Measurements from ENCODE around the gene UBE2V1.

DNA sequence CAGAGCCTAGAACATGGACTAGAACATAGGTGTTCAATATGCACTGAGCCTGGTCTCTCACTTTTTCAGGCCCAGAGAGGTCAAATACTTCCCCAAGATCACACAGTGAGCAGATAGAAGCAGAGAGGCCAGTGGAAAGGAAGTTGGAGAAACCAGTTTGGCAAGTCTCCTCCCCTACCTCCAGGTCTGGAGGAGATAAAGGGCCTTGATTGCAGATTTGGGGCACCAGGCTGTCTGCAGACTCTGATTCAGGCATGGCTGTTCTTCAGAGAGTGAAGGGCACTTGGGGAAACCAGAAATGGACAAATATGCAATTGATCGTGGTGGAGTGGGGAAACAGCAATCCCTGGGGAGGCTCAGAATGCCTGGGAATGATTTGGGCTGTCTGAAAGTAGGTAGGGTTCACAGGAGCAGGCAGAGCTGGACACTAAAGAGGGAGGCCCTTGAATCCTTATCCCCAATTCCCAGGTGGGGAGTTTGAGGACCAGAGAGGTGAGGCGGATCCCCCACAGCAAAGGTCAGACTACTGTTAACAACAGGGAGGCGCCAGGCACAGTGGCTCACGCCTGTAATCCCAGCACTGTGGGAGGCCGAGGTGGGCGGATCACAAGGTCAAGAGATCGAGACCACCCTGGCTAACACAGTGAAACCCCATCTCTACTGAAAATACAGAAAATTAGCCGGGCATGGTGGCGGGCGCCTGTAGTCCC, 38.2 kb upstream of the UBE2V1 start:
- TF ChIP-seq CTCF (IDR thresholded peaks at IDR 0.05; ENCODE audit: insufficient read depth, low read length, poor library complexity, severe bottlenecking), result no peak
- TF ChIP-seq EZH2phosphoT487 (conservative IDR thresholded peaks at IDR 0.05; ENCODE audit: low read length), result no peak

Data from SU-DHL-6 (cell line).